ENCODE results near the gene CSNK1E.

The CSNK1E gene

DNA sequence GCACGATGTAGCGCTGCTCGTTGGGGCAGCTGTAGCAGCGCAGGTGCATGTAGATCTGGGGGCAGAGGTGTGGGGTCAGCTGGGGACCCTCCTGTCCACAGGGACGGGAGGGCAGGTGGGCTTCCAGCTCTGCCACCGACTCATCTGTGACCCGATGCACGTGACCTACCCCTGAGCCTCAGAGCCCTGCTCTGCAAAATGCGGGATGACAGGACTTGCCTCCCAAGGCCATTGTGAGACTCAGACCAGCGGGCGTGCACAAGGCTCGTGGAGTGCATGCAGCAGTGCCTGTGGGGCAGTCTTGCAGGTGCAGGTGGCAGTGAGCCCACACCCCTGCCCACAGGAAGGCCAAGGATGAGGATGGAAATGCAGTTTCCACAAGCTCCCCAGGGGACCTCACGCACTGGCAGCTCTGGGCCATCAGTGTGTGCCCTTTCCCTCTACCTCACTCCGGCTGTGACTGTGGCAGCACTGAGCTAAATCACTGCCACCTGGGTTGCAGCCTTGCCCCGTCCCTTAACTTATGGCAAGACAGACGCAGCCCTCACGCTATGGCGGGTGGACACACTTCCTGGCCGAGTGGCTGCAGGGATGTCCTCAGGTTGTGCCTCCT, 71.1 kb downstream of the CSNK1E start:
- no peak for DNase-seq

DNA sequence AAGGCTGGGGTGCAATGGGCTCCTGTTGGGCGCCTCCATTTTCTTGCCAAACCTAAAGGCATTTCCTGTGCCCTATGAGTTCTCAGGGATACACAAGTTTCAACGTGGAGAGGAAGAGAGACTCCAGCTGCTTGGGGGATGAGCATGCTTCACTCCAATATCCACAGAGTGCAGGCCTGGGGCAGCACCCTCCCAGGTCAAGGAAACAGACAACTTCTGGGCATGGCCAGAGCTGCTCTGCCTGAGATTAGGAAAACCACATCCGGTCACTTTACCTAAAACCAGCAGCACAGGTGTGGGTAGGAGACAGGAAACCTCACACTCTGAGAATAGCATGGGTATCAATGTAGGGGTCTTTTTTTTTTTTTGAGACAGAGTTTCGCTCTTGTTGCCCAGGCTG, 73.1 kb downstream of the CSNK1E start:
- no peak for DNase-seq

DNA sequence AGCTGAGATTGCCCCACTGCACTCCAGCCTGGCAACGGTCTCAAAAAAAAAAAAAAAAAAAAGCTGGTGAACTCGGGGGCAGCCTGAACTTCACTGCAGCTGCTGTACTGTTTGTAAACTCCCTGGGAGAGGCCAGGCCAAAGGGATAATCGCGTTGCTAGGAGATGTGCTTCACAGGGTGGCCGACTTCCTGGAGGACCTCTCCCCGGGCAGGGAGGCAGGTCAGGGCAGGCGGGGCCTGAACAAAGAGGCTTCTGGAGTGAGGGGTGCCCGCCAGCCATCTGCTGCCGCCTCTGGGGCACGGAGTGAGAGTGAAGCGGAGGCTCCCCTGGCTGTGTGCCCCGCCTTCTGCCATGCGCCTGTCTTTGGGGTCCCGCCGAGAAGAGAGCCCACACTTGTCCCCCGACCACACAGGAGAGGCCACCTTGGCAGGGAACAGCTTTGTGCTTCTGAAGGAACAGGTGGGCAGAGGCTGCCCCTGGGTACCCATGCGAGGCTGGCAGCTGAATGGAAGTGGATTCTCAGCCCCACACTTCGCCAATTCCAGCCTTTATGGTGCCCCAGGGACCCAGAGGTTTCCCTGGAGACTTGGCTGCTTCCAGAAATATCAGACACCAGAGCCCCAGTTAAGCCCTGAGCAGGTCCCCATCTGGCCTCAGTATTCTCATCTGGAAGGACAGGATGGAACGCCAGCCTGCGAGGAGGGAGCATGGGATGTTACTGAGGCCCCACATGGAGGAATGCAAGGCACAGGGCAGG, 74.0 kb downstream of the CSNK1E start:
- no peak for DNase-seq

DNA sequence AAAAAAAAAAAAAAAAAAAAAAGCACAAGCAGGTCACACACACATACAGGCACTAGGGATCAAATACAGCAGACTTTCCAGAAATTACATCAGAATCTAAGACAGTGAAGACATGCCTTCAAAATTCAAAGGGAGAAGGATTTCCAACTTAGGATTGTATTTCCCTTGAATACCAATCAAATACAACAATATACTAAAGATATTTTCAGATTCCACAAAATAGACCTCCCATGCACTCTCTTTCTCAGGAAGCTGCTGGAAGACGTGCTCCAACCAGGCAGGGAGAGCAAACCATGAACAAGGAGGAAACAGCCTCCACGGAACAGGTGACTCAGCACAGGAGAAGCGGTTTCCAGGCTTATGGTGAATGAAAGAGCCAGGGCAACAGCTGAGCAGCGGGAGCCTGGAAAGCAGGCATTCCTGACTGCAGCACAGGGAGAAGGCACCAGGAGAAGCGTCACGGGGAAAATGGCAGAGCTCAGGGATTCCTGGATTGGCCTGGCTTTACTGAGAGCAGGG, 76.4 kb downstream of the CSNK1E start:
- no peak for DNase-seq
